ENCODE data around the gene RABL6.
A peak's percentile ranks its signal among the peaks of the same experiment; 100 is the strongest.
"Not testable (repeated sequence)": the region's sequence is repeated elsewhere in the genome, so short reads cannot be mapped to it uniquely, and the experiment has no call there.

Gene RABL6

DNA sequence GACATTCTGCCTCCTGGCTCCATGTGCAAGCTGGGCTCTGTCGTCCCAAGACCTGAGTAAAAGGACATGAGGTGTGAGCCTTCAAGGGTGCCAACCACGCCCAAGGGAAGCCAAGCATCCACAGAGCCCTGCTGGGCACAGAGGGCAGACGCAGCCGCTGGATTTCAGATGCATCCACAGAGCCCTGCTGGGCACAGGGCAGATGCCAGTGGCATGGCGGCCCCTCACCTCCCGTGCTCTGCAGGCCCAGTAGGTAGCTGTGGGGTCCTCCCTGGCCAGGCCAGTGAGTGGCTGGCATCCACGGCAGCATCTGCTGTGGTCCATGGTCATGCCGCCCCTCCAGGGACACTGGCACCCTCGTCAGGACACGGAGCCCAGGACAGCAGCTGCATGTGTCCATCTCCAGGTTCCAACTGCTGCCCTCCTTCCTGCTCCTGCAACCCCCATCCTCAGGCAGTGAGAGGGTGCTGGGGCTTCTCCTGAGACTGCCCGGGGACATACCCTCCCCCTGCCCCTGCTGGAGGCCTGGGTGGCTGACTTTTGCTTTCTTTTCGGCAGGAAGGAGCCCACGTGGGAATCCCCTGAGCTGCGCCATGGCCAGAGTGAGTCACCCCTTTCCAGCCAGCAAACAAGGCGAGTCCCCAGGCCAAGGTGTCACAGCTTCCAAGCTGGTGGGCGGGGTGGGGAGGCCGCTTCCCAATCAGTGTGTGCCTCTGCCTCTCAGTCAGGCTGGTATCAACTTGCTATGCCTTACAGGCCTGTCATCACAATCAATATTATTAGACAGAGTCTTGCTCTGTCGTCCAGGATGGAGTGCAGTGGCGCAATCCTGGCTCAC is 74.6 kb downstream of the RABL6 start:
- peak; percentile 76 for DNase-seq (ENCODE audit: low read depth)

DNA sequence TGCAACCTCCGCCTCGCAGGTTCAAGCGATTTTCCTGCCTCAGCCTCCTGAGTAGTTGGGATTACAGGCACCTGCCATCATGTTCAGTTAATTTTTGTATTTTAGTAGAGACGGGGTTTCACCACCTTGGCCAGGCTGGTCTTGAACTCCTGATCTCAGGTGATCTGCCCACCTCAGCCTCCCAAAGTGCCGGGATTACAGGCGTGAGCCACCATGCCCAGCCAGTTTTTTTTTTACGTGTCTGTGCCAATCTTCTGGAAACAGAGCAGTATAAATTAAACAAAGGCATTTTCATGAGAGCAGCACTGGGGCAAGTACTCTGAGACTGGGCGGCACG is 75.2 kb downstream of the RABL6 start:
- not testable (repeated sequence) for DNase-seq (ENCODE audit: low read depth)

DNA sequence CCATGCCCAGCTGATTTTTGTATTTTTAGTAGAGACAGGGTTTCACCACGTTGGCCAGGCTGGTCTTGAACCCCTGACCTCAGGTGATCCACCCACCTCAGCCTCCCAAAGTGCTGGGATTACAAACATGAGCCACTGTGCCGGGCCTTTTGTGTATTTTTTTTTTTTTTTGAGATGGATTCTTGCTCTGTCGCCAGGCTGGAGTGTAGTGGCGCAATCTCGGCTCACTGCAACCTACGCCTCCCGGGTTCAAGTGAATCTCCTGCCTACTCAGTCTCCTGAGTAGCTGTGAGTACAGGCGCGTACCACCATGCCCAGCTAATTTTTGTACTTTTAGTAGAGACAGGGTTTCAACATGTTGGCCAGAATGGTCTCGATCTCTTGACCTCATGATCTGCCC is 75.9 kb downstream of the RABL6 start:
- not testable (repeated sequence) for DNase-seq (ENCODE audit: low read depth)

DNA sequence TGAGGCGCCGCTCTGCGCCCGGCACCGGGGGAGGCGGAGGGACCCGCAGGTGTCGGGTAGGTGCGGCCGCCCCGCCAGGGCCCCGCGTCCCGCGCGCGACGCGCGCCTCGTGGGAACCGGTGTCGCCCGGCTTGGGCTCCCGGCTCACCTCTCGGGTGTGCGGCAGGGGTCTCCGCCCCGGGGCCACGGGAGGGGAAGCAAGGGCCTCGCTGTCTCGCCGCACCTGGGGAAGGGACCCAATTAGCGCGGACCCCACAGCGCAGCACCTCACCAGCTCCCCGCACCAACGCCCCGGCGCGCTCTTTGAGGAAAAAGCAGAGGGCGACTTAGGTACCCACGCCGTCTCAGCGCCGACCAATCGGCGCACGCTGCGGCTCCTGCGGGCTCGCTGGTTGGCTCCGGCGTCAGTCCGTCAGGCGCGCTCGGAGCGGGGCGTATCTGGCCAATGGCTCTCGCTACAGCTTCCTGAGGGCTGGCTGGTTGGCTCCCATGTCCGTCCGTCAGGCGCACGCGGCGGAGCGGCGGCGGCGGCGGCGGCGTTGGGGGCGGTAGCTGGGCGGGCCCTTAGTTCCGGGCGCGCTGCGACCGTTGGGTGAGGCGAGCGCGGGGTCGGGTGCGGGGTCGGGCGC is 78.3 kb downstream of the RABL6 start, which contains the start of gene TRAF2:
TSS of gene TRAF2 (plus strand) at position 567 of the 629 bp plus-strand sequence. CDS start 12,225 bp downstream, outside the sequence.
- peak; percentile 91 for DNase-seq (ENCODE audit: low read depth)

DNA sequence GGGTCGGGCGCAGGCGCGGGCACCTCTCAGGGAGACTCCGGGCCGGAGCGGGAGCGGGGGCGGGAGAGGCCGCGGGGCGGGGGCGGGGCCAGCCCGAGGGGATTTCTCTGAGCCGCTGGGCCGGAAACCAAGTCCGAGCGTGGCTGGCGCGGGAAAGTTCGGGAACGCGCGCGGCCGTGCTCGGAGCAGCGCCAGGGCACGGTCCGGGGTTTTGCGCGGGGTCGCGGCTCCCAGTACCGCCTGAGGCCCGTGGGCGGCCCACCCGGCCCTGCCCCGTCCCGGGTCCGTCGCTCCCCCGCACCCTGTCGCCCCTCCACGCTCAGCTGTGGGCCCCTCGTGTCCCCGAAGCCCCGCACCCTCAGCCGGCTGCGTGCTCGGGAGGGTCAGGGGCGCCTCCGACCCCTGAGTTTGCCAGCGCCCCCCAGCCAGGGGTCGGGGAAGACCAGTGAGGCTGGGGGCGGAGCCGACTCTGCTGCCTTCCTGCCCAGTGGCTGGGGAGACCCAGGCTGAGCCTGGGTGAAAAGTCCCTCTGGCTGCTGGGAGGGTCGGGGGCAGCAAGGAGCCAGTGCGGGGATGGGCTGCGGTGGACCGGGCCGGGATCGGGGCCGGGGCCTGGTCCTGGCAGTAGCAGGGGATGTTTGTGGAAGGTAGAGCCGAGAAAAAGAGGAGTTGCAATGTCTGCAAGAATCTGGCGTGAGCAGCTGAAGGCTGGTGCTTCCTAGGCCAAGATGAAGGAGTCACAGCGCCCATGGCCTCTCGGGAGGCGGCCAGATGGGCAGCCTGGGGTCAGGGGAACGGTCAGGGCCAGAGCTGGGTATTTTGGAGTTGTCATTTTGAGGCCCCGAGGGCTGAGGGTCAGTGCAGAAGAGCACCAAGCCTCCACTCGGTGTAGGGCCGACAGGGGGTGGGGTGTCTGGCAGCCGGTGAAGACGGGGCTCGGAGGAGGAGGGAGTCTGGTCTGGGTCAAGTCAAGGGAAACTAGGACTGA is 79.2 kb downstream of the RABL6 start:
- no peak for DNase-seq (ENCODE audit: low read depth)

DNA sequence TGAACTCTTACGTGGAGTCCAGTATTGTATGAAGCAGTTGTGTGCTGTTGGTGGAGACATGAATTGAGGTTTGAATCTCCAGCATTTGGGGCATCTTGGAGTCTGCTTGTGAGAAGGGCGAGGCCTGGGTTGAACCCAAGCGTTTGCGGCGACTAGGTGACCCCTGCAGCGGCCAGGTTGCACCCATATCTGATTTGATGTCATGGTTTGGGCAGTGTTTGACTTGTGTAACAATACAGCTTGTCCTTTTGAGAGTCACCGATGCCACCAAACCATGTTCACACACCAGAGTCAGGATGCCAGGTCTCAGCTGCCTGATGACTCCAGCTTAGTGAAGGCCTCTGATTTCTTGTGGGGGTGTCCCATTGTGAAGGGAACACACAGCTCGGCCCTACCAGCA is 80.7 kb downstream of the RABL6 start:
- no peak for DNase-seq (ENCODE audit: low read depth)

DNA sequence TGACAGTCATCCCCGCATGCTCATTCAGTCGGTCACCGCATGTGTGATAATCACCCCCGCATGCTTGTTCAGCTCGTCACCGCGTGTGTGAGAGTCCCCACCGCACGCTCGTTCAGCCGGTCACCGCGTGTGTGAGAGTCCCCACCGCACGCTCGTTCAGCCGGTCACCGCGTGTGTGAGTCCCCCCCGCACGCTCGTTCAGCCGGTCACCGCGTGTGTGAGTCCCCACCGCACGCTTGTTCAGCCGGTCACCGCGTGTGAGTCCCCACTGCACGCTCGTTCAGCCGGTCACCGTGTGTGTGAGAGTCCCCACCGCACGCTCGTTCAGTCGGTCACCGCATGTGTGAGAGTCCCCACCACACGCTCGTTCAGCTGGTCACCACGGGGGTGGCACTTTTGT is 82.1 kb downstream of the RABL6 start:
- DNase-seq (ENCODE audit: low read depth), result no peak

DNA sequence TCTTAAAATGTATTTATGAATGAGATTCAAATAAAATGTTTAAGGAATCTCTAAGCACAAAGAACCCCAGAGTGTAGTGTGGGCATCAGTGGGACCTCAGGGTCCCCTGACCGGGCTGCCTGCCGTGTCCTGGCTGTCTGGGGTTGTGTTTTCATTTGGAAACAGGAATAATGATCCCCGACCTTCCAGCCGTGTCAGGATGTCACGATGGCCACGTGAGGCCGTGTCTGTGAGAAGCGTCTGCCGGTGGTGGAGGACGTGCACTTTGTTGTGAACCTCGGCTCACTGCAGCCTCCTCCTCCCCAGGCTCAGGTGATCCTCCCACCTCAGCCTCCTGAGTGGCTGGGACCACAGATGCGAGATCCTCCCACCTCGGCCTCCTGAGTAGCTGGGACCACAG is 82.9 kb downstream of the RABL6 start:
- no peak for DNase-seq (ENCODE audit: low read depth)

Measured in stimulated activated CD8-positive, alpha-beta memory T cell treated with anti-CD3 and anti-CD28 coated beads, Interleukin-7, amount 100 ng/mL, for 24 hours (primary cell).